ENCODE results near the gene TMEM183A. TPM values are rescaled to one million over a fixed set of nuclear protein-coding genes. Genes with fewer than 3 reads are reported as not detected.

TMEM183A gene
- total and polyA plus RNA-seq, 12 donors, result 23.4 to 67.2 (median 52.8) TPM

DNA sequence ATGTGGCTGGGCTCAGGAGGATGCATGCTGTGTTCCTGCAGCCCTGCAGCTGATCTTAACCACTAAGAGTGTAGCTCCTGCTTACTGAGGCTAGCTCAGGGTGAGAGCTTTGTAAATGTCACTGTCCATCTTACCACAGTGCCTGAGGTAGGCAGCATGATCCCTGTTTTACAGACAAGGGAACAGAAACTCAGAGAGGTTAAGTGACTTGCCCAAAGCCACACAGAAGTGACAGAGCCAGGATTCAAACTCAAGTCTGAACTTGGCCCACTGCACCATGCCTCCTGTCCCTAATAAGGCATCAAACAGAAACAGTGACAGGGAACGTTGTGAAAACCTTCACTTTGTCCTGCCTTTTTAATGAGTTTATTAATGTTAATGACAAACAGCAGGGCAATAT is 47.0 kb downstream of the TMEM183A start:
- no peak for DNase-seq
- H3K36me3 ChIP-seq (replicated peaks in 1 of 2), result no peaks in the 10 kb centered on the region
- TF ChIP-seq POLR2A (IDR thresholded peaks at IDR 0.05), result no peak
- TF ChIP-seq, protein P1, sequence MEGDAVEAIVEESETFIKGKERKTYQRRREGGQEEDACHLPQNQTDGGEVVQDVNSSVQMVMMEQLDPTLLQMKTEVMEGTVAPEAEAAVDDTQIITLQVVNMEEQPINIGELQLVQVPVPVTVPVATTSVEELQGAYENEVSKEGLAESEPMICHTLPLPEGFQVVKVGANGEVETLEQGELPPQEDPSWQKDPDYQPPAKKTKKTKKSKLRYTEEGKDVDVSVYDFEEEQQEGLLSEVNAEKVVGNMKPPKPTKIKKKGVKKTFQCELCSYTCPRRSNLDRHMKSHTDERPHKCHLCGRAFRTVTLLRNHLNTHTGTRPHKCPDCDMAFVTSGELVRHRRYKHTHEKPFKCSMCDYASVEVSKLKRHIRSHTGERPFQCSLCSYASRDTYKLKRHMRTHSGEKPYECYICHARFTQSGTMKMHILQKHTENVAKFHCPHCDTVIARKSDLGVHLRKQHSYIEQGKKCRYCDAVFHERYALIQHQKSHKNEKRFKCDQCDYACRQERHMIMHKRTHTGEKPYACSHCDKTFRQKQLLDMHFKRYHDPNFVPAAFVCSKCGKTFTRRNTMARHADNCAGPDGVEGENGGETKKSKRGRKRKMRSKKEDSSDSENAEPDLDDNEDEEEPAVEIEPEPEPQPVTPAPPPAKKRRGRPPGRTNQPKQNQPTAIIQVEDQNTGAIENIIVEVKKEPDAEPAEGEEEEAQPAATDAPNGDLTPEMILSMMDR (IDR thresholded peaks at IDR 0.05), result no peak
- no peaks in the 10 kb centered on the region for H3K4me1 ChIP-seq (replicated peaks in 1 of 2)
- H3K27ac ChIP-seq, result no peak overlapping the region
- intact Hi-C loops (cut with DNase I), result no loop called here
- H3K4me3 ChIP-seq, result no peak overlapping the region
- no peaks in the 10 kb centered on the region for H3K9me3 ChIP-seq (replicated peaks in 1 of 3)
- 50 to 72% (median 65%) methylated on average over 1 of the region's 1 CpG for WGBS, 4 donors
- peaks cover 3% of the 10 kb centered on the region for H3K27me3 ChIP-seq

DNA sequence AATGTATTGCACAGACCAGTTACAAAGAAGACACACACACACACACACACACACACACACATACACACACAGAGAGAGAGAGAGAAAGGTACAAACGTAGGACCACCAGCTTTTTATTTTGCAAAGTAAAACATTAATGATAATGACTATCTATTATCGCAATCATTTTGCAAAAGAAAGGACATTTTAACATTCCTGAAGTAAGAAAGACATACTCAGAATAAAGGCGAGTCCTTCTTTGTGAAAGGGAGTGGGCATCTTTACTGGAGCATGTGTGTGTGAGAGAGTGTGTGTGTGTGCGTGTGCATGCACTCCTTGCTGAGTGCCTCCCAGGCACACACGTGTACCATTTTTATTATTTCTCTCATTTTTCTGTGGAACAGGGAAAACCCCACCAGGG is 47.5 kb downstream of the TMEM183A start:
- intact Hi-C loops (cut with DNase I), result no loop called here
- TF ChIP-seq POLR2A (IDR thresholded peaks at IDR 0.05), result no peak
- TF ChIP-seq, protein P1 (IDR thresholded peaks at IDR 0.05), result no peak
- H3K27ac ChIP-seq, result no peak overlapping the region
- H3K36me3 ChIP-seq (replicated peaks in 1 of 2), result no peaks in the 10 kb centered on the region
- no peak overlapping the region for H3K4me3 ChIP-seq
- peaks cover 3% of the 10 kb centered on the region for H3K27me3 ChIP-seq
- H3K9me3 ChIP-seq (replicated peaks in 1 of 3), result no peaks in the 10 kb centered on the region
- 71 to 86% (median 81%) methylated on average over 5 of the region's 5 CpGs for WGBS, 4 donors
- H3K4me1 ChIP-seq (replicated peaks in 1 of 2), result no peaks in the 10 kb centered on the region
- DNase-seq, result no peak

DNA sequence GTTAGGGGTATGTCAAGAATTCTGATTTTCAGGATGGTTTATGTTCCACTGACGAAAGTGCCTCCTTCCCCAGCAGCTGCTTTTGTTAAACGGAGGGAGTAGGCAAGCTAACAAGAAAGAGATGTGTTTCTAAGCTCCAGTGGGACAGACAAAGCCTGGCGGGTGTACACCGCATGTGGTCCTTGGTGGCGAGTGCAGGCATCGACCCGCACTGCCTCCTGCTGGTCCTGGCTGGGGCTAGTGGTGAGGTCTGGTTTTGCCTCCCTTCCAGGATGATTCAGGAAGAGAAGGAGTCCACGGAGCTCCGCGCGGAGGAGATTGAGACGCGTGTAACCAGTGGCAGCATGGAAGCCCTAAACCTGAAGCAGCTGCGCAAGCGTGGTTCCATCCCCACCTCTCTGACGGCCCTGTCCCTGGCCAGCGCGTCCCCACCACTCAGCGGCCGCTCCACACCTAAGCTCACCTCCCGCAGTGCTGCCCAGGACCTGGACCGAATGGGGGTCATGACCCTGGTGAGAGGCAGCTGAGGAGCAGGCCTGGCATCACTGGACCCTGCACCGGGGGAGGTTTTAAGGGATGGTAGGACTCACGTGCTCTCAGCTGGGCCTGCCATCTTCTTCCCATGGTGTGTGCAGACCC is 48.1 kb downstream of the TMEM183A start:
- intact Hi-C loops (cut with DNase I), result no loop called here
- 84 to 94% (median 90%) methylated on average over 16 to 24 of the region's 24 CpGs for WGBS, 4 donors
- H3K36me3 ChIP-seq (replicated peaks in 1 of 2), result no peaks in the 10 kb centered on the region
- peaks cover 3% of the 10 kb centered on the region for H3K27me3 ChIP-seq
- no peaks in the 10 kb centered on the region for H3K4me1 ChIP-seq (replicated peaks in 1 of 2)
- no peak for DNase-seq
- no peak for TF ChIP-seq POLR2A (IDR thresholded peaks at IDR 0.05)
- TF ChIP-seq, protein P1 (IDR thresholded peaks at IDR 0.05), result no peak
- no peaks in the 10 kb centered on the region for H3K9me3 ChIP-seq (replicated peaks in 1 of 3)
- H3K27ac ChIP-seq, result no peak overlapping the region
- no peak overlapping the region for H3K4me3 ChIP-seq

DNA sequence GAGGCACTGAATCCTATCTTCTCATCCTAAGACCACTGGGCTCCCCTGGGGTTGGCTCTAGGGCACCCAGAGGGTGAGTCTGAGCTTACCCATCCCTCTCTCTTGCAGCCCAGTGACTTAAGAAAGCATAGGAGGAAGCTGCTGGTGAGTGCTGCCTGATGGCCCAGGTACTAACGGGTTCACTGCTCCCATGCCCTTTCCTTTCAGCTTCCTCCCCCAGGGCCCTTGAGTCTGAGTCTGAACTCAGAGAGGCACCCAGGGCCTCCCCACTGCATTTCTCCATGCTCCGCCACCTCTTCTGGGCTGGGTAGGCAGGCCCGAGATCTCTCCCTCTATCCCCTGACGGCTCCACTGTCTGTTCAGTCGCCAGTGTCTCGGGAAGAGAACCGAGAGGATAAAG is 48.8 kb downstream of the TMEM183A start:
- H3K36me3 ChIP-seq (replicated peaks in 1 of 2), result no peaks in the 10 kb centered on the region
- no peak for DNase-seq
- intact Hi-C loops (cut with DNase I), result no loop called here
- no peak overlapping the region for H3K4me3 ChIP-seq
- TF ChIP-seq POLR2A (IDR thresholded peaks at IDR 0.05), result no peak
- TF ChIP-seq, protein P1 (IDR thresholded peaks at IDR 0.05), result no peak
- WGBS, 4 donors, result 85 to 94% (median 90%) methylated on average over 7 of the region's 7 CpGs
- no peak overlapping the region for H3K27ac ChIP-seq
- no peaks in the 10 kb centered on the region for H3K4me1 ChIP-seq (replicated peaks in 1 of 2)
- H3K27me3 ChIP-seq, result peaks cover 3% of the 10 kb centered on the region
- no peaks in the 10 kb centered on the region for H3K9me3 ChIP-seq (replicated peaks in 1 of 3)
